CD14-positive monocyte (primary cell): ENCODE data around the gene BCAR3. TPM values are rescaled to one million over a fixed set of nuclear protein-coding genes. Genes with fewer than 3 reads are reported as not detected.

Experiments used
- DNase-seq, 3 donors: peaks; one replicate each; pipeline ENCODE4 v3.0.0-alpha.2; 2011 to 2022
- H2AFZ ChIP-seq: 2 replicates; pipeline ENCODE4 v1.6.0; 2012; ENCODE audit warnings: mild to moderate bottlenecking, low read depth, low read length, inconsistent platforms; ENCODE audit not compliant: insufficient read depth, poor library complexity, severe bottlenecking
- H3K27ac ChIP-seq, 2 donors: 1 replicate in 1 of 2; 2 replicates in 1 of 2; pipeline ENCODE4 v1.5.1; 2012 to 2013; ENCODE audit warnings: low read length in 2 of 2, control low read depth in 1 of 2, inconsistent platforms in 1 of 2, low read depth in 1 of 2, mild to moderate bottlenecking in 1 of 2
- H3K27me3 ChIP-seq, 2 donors: one replicate each; pipeline versions ENCODE4 v1.6.0 to v1.6.1; 2011 to 2013; ENCODE audit warnings: low read length in 2 of 2; ENCODE audit not compliant: control insufficient read depth in 2 of 2, insufficient read depth in 2 of 2
- H3K36me3 ChIP-seq, 2 donors: replicated peaks in 1 of 2; 1 replicate in 1 of 2; 2 replicates in 1 of 2; pipeline versions ENCODE4 v1.5.1 to v1.6.1; 2012 to 2013; ENCODE audit warnings: low read length in 2 of 2, control low read depth in 1 of 2, inconsistent platforms in 1 of 2, mild to moderate bottlenecking in 1 of 2; ENCODE audit not compliant: insufficient read depth in 2 of 2, control insufficient read depth in 1 of 2
- H3K4me1 ChIP-seq, 2 donors: 1 replicate in 1 of 2; 2 replicates in 1 of 2; pipeline versions ENCODE4 v1.5.1 to v1.6.1; 2012 to 2013; ENCODE audit warnings: low read length in 2 of 2, control low read depth in 1 of 2, inconsistent platforms in 1 of 2, mild to moderate bottlenecking in 1 of 2, moderate library complexity in 1 of 2; ENCODE audit not compliant: insufficient read depth in 2 of 2, control insufficient read depth in 1 of 2
- H3K4me2 ChIP-seq: replicated peaks from 2 replicates; pipeline ENCODE3; 2012; ENCODE audit warnings: low read length, moderate library complexity, mild to moderate bottlenecking; ENCODE audit not compliant: poor library complexity, severe bottlenecking; ENCODE audit errors: extremely low read depth
- H3K4me3 ChIP-seq, 3 experiments: fragments of 200-600 bp in 1 of 3; sonication (generic) in 1 of 3; replicated peaks in 1 of 3; 1 replicate in 2 of 3; 2 replicates in 1 of 3; pipeline ENCODE4 v1.5.1; 2011 to 2013; ENCODE audit warnings: low read length in 3 of 3, mild to moderate bottlenecking in 3 of 3, control low read depth in 2 of 3, low read depth in 2 of 3, inconsistent platforms in 1 of 3, moderate library complexity in 1 of 3
- H3K79me2 ChIP-seq: 2 replicates; pipeline ENCODE4 v1.6.0; 2012; ENCODE audit warnings: mild to moderate bottlenecking, control low read depth, inconsistent platforms, low read length, moderate library complexity; ENCODE audit not compliant: insufficient read depth
- H3K9ac ChIP-seq: 2 replicates; pipeline ENCODE4 v1.6.0; 2017; ENCODE audit warnings: low read length, mild to moderate bottlenecking; ENCODE audit not compliant: insufficient read depth, poor library complexity, severe bottlenecking
- H3K9me3 ChIP-seq, 2 donors: replicated peaks in 1 of 2; 1 replicate in 1 of 2; 2 replicates in 1 of 2; pipeline versions ENCODE4 v1.5.1 to v1.6.1; 2012 to 2013; ENCODE audit warnings: low read length in 2 of 2, control low read depth in 1 of 2; ENCODE audit not compliant: control insufficient read depth in 1 of 2, insufficient read depth in 1 of 2
- H4K20me1 ChIP-seq: 2 replicates; pipeline ENCODE4 v1.6.0; 2012; ENCODE audit warnings: mild to moderate bottlenecking, low read length, control low read depth, moderate library complexity; ENCODE audit not compliant: insufficient read depth
- H3K27ac Mint-ChIP-seq, 7 donors: one replicate each; pipeline ENCODE4 v1.8.0; 2020; ENCODE audit warnings: mild to moderate bottlenecking in 7 of 7, mixed read lengths in 7 of 7, moderate library complexity in 6 of 7, inconsistent platforms in 2 of 7
- H3K27me3 Mint-ChIP-seq, 3 donors: one replicate each; pipeline ENCODE4 v1.8.0; 2021 to 2022; ENCODE audit warnings: low read depth in 3 of 3, mild to moderate bottlenecking in 3 of 3, mixed read lengths in 3 of 3, moderate library complexity in 3 of 3, inconsistent platforms in 1 of 3
- H3K36me3 Mint-ChIP-seq, 2 donors: one replicate each; pipeline ENCODE4 v1.8.0; 2020; ENCODE audit warnings: mixed read lengths in 2 of 2, inconsistent platforms in 1 of 2, mild to moderate bottlenecking in 1 of 2
- H3K4me1 Mint-ChIP-seq: one replicate; pipeline ENCODE4 v1.8.0; 2020; ENCODE audit warnings: mild to moderate bottlenecking, mixed read lengths
- H3K4me3 Mint-ChIP-seq, 2 donors: one replicate each; pipeline ENCODE4 v1.8.0; 2020; ENCODE audit warnings: mild to moderate bottlenecking in 2 of 2, mixed read lengths in 2 of 2, moderate library complexity in 1 of 2
- H3K9me3 Mint-ChIP-seq, 7 donors: one replicate each; pipeline ENCODE4 v1.8.0; 2020 to 2022; ENCODE audit warnings: mixed read lengths in 7 of 7, mild to moderate bottlenecking in 6 of 7, moderate library complexity in 6 of 7, inconsistent platforms in 2 of 7
- CTCF ChIP-seq: fragments of 200-600 bp; IDR thresholded peaks from one replicate; pipeline ENCODE4 v1.8.0; 2022; ENCODE audit warnings: antibody characterized with exemption, mild to moderate bottlenecking
- whole genome bisulfite sequencing: methylation state at CpG from one replicate; pipeline ENCODE4 v1.1.5; 2013; ENCODE audit warnings: missing lambda C conversion rate; ENCODE audit not compliant: insufficient coverage; 5-methylcytosine and 5-hydroxymethylcytosine counted together
- intact Hi-C, 2 donors: fragments of 100-400 bp; cut with micrococcal nuclease; formaldehyde crosslinking; loops; one replicate each; pipeline versions ENCODE4 v1.15.0 to v1.15.1; 2023
- polyA plus RNA-seq, 3 donors: library from polyadenylated mRNA; depleted of rRNA in 1 of 3; unstranded in 2 of 3; stranded (reverse) in 1 of 3; fragments of 300-500 nt in 2 of 3; fragments of >200 nt in 1 of 3; fragmentation: Illumina TruSeq in 2 of 3; gene quantifications; 1 replicate in 2 of 3; 2 replicates in 1 of 3; pipeline ENCODE4 v1.2.3, GENCODE V29; 2012 to 2021

The BCAR3 gene
- polyA plus RNA-seq, 3 donors: 0.05 to 0.41 TPM; not detected in 1

- no peaks in the 10 kb centered on the region for H3K36me3 ChIP-seq
- H2AFZ ChIP-seq: no peak overlapping the region
- no peak overlapping the region for H3K4me2 ChIP-seq
- no peak overlapping the region for H3K4me3 ChIP-seq
- Mint-ChIP-seq H3K36me3 (peaks cover 3 to 12% of the 10 kb centered on the region in 2 donors), H3K9me3 (peaks cover 0 to 4% (median 0%) of the 10 kb centered on the region in 7 donors), H3K27ac (no peak overlapping the region), H3K4me1 (peaks cover 29% of the 10 kb centered on the region), H3K4me3 (no peak overlapping the region), H3K27me3 (peaks cover 16 to 21% (median 20%) of the 10 kb centered on the region in 3 donors)
- H4K20me1 ChIP-seq: no peaks in the 10 kb centered on the region
- H3K27ac ChIP-seq: no peak overlapping the region
- no peak for DNase-seq
- TF ChIP-seq CTCF: no peak
- H3K9me3 ChIP-seq: no peaks in the 10 kb centered on the region
- H3K79me2 ChIP-seq: no peaks in the 10 kb centered on the region
- peaks cover 28 to 34% of the 10 kb centered on the region in 2 donors for H3K4me1 ChIP-seq
- intact Hi-C loops: loop anchor here in 1 of 2 donors (10.0 kb wide), 1 partner anchor 48 kb away; no protein-coding TSS in a partner anchor
- H3K9ac ChIP-seq: no peak overlapping the region
- H3K27me3 ChIP-seq: peaks cover 0 to 20% of the 10 kb centered on the region in 2 donors
- 66% methylated on average over 6 of the region's 6 CpGs for WGBS
Measured at GRCh38 chr1:93676427-93676826, 5.2 kb downstream of the BCAR3 start.

GRCh38 chr1:93675931-93676330 lies 5.7 kb downstream of the BCAR3 start:
- no peak for TF ChIP-seq CTCF
- Histone ChIP-seq H3K79me2 (no peaks in the 10 kb centered on the region), H2AFZ (no peak overlapping the region), H4K20me1 (no peaks in the 10 kb centered on the region), H3K36me3 (no peaks in the 10 kb centered on the region), H3K27me3 (peaks cover 0 to 15% of the 10 kb centered on the region in 2 donors), H3K4me2 (no peak overlapping the region), H3K9me3 (no peaks in the 10 kb centered on the region), H3K4me3 (no peak overlapping the region), H3K27ac (no peak overlapping the region), H3K4me1 (peaks cover 26 to 30% of the 10 kb centered on the region in 2 donors), H3K9ac (no peak overlapping the region)
- Mint-ChIP-seq H3K27ac (no peak overlapping the region), H3K36me3 (peaks cover 3 to 12% of the 10 kb centered on the region in 2 donors), H3K9me3 (peaks cover 0 to 4% (median 0%) of the 10 kb centered on the region in 7 donors), H3K4me3 (no peak overlapping the region), H3K27me3 (peaks cover 13 to 20% (median 15%) of the 10 kb centered on the region in 3 donors), H3K4me1 (peaks cover 29% of the 10 kb centered on the region)
- intact Hi-C loops: loop anchor here in 1 of 2 donors (10.0 kb wide), 1 partner anchor 49 kb away; no protein-coding TSS in a partner anchor
- DNase-seq: no peak
- WGBS: no CpG with 5 or more reads among the region's 5 CpGs
